ENCODE results near the gene SPG7.
"Not testable (repeated sequence)": the region's sequence is repeated elsewhere in the genome, so short reads cannot be mapped to it uniquely, and the experiment has no call there.

Gene SPG7

DNA sequence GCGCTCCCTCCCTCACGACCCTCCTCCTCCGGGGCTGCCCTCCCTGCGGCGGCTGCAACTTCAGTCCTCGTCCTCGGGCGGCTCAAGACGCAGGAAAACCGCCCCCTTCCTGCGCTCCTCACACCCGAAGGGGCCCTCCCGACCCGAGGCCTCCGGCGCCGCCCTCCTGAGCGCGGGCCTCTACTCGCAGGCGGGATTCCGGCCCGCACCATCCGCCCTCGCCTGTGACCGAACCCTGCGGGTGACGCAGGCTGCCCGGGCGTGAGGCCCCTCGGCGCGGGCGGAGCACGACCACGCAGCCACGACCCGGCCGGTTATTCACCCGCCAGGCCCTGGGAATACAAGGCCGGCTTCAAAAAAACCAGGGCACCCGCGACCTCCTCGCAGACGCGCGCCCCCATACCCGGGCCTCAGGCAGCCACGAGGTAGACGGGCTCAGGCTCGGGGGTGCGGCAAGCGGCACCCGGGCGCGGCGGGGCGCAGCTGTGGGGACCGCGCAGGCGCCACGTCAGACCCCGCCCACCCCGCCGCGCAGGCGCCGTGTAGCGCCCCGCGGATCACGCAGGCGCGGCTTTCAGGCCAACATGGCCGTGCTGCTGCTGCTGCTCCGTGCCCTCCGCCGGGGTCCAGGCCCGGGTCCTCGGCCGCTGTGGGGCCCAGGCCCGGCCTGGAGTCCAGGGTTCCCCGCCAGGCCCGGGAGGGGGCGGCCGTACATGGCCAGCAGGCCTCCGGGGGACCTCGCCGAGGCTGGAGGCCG is at the start of gene SPG7:
Gene SPG7 (plus strand): TSS at position 570 of the 757 bp plus-strand sequence. CDS start 15 bp downstream, at position 585.
- DNase-seq (ENCODE audit: low read depth), result peak; percentile 93
- TF ChIP-seq, protein P1, sequence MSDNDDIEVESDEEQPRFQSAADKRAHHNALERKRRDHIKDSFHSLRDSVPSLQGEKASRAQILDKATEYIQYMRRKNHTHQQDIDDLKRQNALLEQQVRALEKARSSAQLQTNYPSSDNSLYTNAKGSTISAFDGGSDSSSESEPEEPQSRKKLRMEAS (IDR thresholded peaks at IDR 0.05; ENCODE audit: low read depth, low read length), result peak; percentile 90
- TF ChIP-seq, protein P2, sequence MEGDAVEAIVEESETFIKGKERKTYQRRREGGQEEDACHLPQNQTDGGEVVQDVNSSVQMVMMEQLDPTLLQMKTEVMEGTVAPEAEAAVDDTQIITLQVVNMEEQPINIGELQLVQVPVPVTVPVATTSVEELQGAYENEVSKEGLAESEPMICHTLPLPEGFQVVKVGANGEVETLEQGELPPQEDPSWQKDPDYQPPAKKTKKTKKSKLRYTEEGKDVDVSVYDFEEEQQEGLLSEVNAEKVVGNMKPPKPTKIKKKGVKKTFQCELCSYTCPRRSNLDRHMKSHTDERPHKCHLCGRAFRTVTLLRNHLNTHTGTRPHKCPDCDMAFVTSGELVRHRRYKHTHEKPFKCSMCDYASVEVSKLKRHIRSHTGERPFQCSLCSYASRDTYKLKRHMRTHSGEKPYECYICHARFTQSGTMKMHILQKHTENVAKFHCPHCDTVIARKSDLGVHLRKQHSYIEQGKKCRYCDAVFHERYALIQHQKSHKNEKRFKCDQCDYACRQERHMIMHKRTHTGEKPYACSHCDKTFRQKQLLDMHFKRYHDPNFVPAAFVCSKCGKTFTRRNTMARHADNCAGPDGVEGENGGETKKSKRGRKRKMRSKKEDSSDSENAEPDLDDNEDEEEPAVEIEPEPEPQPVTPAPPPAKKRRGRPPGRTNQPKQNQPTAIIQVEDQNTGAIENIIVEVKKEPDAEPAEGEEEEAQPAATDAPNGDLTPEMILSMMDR (IDR thresholded peaks at IDR 0.05; ENCODE audit: low read depth, low read length), result no peak
- TF ChIP-seq POLR2A (IDR thresholded peaks at IDR 0.05; ENCODE audit: extremely low read depth, insufficient read length) (peak; percentile 82), MYC (IDR thresholded peaks at IDR 0.05; ENCODE audit: low read depth, low read length) (peak; percentile 95)
- peak within 1 kb of the TSS; percentile 94 for H3K4me3 ChIP-seq (ENCODE audit: low read depth, low read length)

DNA sequence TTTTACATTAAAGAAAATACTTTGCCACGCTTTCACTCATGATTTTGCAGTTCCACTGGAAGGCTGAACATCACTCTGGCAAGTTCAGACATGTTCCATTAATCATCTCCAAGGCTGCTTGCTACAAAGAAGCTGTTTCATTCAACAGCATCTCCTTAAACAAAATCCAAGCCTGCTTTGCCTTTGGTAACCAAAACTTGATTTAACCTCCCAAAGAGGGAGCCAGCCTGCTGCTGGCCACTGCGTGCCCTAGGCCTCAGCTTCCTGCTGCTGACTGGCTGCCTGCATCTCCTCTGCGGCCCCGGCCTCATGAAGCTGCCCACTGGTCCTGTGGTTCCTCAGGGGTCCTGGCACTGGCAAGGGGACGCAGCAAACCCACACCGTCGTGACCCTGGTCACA is 49.7 kb upstream of the SPG7 start:
- no peak for TF ChIP-seq MYC (IDR thresholded peaks at IDR 0.05; ENCODE audit: low read depth, low read length)
- no peak for TF ChIP-seq POLR2A (IDR thresholded peaks at IDR 0.05; ENCODE audit: extremely low read depth, insufficient read length)
- TF ChIP-seq, protein P1 (IDR thresholded peaks at IDR 0.05; ENCODE audit: low read depth, low read length), result no peak
- no peak for DNase-seq (ENCODE audit: low read depth)
- no peak overlapping the region for H3K4me3 ChIP-seq (ENCODE audit: low read depth, low read length)

DNA sequence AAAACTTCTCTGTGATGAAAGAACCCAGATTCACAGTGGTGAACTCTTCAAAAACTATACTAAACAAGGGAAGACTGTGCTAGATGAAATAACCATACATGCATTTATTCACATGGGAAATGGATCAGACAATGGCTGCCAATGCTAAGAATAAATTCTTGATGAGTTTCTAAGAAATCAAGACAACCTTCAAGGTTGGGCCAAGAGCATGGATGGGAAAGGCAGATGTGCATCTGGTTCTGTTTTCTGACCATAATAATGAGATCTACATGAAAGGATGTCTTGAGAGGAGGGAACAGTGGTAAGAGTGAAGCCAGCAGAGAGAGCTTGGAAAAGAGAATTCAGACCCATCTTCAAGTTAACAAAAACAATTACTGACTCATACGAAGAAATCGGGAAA is 49.2 kb upstream of the SPG7 start:
- TF ChIP-seq POLR2A (IDR thresholded peaks at IDR 0.05; ENCODE audit: extremely low read depth, insufficient read length) (no peak), MYC (IDR thresholded peaks at IDR 0.05; ENCODE audit: low read depth, low read length) (no peak)
- TF ChIP-seq, protein P2 (IDR thresholded peaks at IDR 0.05; ENCODE audit: low read depth, low read length), result no peak
- TF ChIP-seq, protein P1 (IDR thresholded peaks at IDR 0.05; ENCODE audit: low read depth, low read length), result no peak
- no peak for DNase-seq (ENCODE audit: low read depth)
- H3K4me3 ChIP-seq (ENCODE audit: low read depth, low read length), result no peak overlapping the region

DNA sequence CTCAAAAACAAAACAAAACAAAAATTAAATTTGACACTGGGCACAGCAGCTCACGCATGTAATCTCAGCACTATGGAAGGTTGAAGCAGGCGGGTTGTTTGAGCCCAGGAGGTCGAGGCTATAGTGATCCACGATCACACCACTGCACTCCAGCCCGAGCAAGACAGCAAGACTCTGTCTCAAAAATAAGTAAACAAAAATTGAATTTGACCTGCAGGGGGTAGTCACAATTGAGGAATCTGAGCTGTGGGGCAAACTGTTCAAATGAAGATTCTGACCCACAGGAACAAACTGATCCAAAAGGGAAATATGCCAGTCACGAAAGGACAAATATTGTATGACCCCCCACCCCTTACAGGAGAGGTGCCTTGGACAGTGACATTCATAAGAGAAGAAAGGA is 47.6 kb upstream of the SPG7 start:
- no peak for DNase-seq (ENCODE audit: low read depth)
- TF ChIP-seq MYC (IDR thresholded peaks at IDR 0.05; ENCODE audit: low read depth, low read length) (no peak), POLR2A (IDR thresholded peaks at IDR 0.05; ENCODE audit: extremely low read depth, insufficient read length) (no peak)
- TF ChIP-seq, protein P2 (IDR thresholded peaks at IDR 0.05; ENCODE audit: low read depth, low read length), result no peak
- TF ChIP-seq, protein P1 (IDR thresholded peaks at IDR 0.05; ENCODE audit: low read depth, low read length), result no peak
- H3K4me3 ChIP-seq (ENCODE audit: low read depth, low read length), result no peak overlapping the region

DNA sequence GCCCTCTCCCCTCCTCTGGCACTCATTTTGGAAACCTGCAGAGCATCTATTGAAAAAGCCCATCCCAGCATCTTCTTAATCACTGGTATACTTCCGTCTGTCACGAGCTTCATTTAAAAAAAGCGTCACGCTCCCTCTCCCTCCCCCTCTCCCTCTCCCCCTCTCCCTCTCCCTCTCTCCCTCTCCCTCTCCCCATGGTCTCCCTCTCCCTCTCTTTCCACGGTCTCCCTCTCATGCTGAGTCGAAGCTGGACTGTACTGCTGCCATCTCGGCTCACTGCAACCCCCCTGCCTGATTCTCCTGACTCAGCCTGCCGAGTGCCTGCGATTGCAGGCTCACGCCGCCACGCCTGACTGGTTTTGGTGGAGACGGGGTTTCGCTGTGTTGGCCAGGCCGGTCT is 46.3 kb upstream of the SPG7 start:
- not testable (repeated sequence) for DNase-seq (ENCODE audit: low read depth); H3K4me3 ChIP-seq (ENCODE audit: low read depth, low read length)

DNA sequence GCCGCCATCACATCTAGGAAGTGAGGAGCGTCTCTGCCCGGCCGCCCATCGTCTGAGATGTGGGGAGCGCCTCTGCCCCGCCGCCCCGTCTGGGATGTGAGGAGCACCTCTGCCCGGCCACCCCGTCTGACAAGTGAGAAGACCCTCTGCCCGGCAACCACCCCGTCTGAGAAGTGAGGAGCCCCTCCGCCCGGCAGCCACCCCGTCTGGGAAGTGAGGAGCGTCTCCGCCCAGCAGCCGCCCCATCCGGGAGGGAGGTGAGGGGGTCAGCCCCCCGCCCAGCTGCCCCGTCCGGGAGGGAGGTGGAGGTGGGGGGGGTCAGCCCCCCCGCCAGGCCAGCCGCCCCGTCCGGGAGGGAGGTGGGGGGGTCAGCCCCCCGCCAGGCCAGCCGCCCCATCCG is 45.6 kb upstream of the SPG7 start:
- DNase-seq (ENCODE audit: low read depth); H3K4me3 ChIP-seq (ENCODE audit: low read depth, low read length): not testable (repeated sequence)

DNA sequence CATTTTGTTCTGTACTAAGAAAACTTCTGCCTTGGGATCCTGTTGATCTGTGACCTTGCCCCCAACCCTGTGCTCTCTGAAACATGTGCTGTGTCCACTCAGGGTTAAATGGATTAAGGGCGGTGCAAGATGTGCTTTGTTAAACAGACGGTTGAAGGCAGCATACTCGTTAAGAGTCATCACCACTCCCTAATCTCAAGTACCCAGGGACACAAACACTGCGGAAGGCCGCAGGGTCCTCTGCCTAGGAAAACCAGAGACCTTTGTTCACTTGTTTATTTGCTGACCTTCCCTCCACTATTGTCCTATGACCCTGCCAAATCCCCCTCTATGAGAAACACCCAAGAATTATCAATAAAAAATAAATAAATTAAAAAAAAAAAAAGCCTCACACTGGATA is 44.9 kb upstream of the SPG7 start:
- not testable (repeated sequence) for H3K4me3 ChIP-seq (ENCODE audit: low read depth, low read length); DNase-seq (ENCODE audit: low read depth)

DNA sequence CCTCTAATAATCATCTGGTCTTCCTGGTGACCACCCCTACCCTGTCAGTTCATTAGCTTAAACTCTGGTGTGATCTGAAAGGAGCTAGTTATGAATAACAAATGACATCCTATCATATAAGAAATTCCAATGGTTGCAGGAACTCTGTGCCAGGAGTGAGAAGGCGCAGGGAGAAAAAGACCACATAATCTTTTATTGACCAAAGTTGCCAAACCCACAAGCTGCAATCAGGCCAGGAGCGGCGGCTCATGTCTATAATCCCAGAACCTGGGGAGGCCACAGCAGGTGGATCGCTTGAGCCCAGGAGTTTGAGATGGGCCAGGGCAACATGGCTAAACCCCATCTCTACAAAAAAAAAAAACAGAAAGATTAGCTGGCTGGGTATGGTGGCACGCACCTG is 41.3 kb upstream of the SPG7 start:
- no peak overlapping the region for H3K4me3 ChIP-seq (ENCODE audit: low read depth, low read length)
- no peak for DNase-seq (ENCODE audit: low read depth)
- TF ChIP-seq POLR2A (IDR thresholded peaks at IDR 0.05; ENCODE audit: extremely low read depth, insufficient read length) (no peak), MYC (IDR thresholded peaks at IDR 0.05; ENCODE audit: low read depth, low read length) (no peak)
- TF ChIP-seq, protein P1 (IDR thresholded peaks at IDR 0.05; ENCODE audit: low read depth, low read length), result no peak
- TF ChIP-seq, protein P2 (IDR thresholded peaks at IDR 0.05; ENCODE audit: low read depth, low read length), result no peak

All from NB4 (cell line).